Testis (tissue), 2 donors: ENCODE results near the gene STYX.

Experiments used
- CTCF ChIP-seq, 3 experiments: fragments of 450-650 bp in 2 of 3; fragments of 200-600 bp in 1 of 3; sonication (generic) in 1 of 3; IDR thresholded peaks; one replicate each; pipeline ENCODE4 v1.5.1; 2016 to 2019; ENCODE audit warnings: antibody characterized with exemption in 3 of 3, mild to moderate bottlenecking in 2 of 3, moderate library complexity in 1 of 3
- POLR2A ChIP-seq: fragments of 450-650 bp; IDR thresholded peaks from one replicate; pipeline ENCODE4 v1.6.1; 2017; ENCODE audit warnings: antibody characterized with exemption, mild to moderate bottlenecking, moderate library complexity

DNA sequence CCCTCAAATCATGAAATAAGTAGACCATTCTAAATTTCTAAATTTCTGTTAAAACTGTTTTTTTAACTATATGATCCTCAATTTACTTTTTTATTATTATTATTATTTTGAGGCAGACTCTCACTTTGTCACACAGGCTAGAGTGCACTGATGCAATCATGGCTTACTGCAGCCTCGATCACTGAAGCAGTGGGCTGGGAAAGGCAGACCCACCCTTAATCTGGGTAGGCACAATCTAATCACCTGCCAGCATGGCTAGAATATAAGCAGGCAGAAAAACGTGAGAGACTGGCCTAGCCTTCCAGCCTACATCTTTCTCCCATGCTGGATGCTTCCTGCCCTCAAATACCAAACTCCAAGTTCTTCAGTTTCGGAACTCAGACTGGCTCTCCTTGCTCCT, 36.9 kb upstream of the STYX start:
- TF ChIP-seq CTCF (IDR thresholded peaks at IDR 0.05) (no peak), POLR2A (no peak)
